Measurements from ENCODE around the gene ZBTB25.

Gene ZBTB25

DNA sequence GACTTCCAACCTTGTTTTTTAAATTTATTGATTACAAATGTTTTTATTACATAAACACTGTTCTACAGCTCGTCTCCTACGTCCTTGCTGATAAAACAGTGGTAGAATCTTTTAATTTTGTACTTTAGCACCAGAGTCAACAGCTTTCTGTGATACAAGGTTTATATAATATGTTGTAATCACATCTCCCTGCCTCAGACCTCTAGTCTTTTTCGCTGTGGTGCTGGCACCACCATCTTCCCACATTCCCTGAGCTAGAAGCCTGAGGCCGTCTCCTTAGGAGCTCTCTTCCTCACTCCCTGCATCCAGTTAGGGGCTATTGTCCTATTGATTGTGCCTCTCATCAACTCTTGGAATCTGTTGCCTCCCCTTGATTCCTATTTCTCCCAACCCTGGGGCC, 98.3 kb downstream of the ZBTB25 start:
- DNase-seq (ENCODE audit: low read depth in 4 of 4, low spot score in 1 of 4): no peak

DNA sequence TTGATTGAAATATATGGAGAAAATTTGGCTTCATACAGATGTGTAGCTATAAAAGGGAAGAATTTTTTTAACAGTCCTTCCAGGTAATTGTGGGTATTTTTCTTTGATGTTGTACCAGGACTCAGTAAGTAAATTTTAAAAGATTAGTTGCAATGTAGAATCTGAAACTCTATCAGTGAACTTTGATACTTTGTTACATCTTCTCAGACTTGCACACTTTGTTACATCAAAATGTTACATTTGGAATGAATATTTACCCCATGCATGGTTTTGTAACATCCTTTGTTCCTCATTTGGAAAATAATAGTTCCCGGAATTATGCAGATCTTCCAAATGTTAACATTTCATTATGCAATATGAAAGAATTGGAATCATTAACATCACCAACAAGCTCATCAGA, 101.7 kb downstream of the ZBTB25 start:
- DNase-seq (ENCODE audit: low read depth in 4 of 4, low spot score in 1 of 4): no peak

DNA sequence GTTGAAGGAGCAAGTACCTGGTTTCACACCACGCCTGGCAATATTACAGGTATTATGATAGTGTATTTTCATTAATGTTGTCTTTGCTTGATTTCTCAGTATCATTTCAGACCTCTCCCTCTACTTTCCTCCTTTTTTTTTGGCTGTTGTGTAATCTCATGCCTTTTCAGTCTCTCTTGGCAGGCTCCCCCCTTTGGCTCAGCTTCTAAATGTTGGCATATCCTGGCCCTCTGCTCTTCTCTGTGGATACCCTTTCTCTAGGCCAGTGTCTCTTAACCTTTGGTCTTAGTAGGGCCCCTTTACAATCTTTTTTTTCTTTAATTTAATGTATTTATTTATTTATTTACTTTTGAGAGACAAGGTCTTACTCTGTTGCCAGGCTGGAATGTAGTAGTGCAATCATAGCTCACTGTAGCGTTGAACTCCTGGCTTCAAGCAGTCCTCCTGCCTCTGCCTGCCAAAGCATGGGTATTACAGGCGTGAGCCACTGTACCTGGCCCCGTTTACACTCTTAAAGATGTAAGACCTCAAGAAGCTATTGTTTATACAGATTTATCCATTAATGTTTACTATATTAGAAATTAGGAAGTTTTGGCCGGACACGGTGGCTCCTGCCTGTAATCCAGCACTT, 102.7 kb downstream of the ZBTB25 start:
- no peak for DNase-seq (ENCODE audit: low read depth in 4 of 4, low spot score in 1 of 4)

Data from stimulated activated CD4-positive, alpha-beta T cell treated with anti-CD3 and anti-CD28 coated beads, Interleukin-1b, Interleukin-23, amount 100 ng/mL, for 24 hours (primary cell).